Brain microvascular endothelial cell (primary cell): ENCODE results near the gene TPRN.

ENCODE experiments used
- DNase-seq: peaks from one replicate; pipeline ENCODE4 v3.0.0-alpha.2; 2020
- H3K27ac ChIP-seq: fragments of 250-450 bp; sonication (Bioruptor Pico); 2 replicates; pipeline ENCODE4 v1.5.1; 2020; ENCODE audit warnings: mild to moderate bottlenecking, moderate library complexity
- H3K27me3 ChIP-seq: fragments of 250-450 bp; sonication (Bioruptor Pico); replicated peaks from 2 replicates; pipeline ENCODE4 v1.5.1; 2020; ENCODE audit warnings: mild to moderate bottlenecking
- H3K36me3 ChIP-seq: fragments of 250-450 bp; sonication (Bioruptor Pico); replicated peaks from 2 replicates; pipeline ENCODE4 v1.5.1; 2020; ENCODE audit warnings: mild to moderate bottlenecking
- H3K4me3 ChIP-seq: 2 replicates; pipeline ENCODE4 v1.5.1; 2011; ENCODE audit warnings: low read depth, mild to moderate bottlenecking, control low read depth, low read length, moderate library complexity
- in situ Hi-C: cut with HindIII; loops from 2 replicates; pipeline ENCODE4 v1.10.0; 2017; ENCODE audit warnings: low sequenced_read_pairs, low pct_ligation_motif_present
- TF ChIP-seq, protein P1 (sequence below): IDR thresholded peaks from 2 replicates; pipeline ENCODE4 v1.5.1; 2011; ENCODE audit warnings: low read depth, mild to moderate bottlenecking, moderate library complexity, low read length, control low read depth, inconsistent platforms; ENCODE audit errors: missing control alignments

TPRN gene

DNA sequence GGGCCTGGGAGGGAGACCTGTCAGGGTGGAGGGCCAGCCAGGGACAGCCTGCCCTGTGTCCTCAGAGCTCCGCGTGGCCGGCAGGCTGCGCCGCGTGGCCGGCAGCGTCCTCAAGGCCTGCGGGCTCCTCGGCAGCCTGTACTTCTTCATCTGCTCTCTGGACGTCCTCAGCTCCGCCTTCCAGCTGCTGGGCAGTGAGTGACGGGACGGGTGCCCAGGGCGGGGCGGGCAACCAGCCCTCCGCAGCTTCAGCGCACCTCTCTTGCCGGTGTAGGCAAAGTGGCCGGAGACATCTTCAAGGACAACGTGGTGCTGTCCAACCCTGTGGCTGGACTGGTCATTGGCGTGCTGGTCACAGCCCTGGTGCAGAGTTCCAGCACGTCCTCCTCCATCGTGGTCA, 32.0 kb upstream of the TPRN start:
- in situ Hi-C loops = no loop called here
- H3K27me3 ChIP-seq = no peaks in the 10 kb centered on the region
- TF ChIP-seq, protein P1, sequence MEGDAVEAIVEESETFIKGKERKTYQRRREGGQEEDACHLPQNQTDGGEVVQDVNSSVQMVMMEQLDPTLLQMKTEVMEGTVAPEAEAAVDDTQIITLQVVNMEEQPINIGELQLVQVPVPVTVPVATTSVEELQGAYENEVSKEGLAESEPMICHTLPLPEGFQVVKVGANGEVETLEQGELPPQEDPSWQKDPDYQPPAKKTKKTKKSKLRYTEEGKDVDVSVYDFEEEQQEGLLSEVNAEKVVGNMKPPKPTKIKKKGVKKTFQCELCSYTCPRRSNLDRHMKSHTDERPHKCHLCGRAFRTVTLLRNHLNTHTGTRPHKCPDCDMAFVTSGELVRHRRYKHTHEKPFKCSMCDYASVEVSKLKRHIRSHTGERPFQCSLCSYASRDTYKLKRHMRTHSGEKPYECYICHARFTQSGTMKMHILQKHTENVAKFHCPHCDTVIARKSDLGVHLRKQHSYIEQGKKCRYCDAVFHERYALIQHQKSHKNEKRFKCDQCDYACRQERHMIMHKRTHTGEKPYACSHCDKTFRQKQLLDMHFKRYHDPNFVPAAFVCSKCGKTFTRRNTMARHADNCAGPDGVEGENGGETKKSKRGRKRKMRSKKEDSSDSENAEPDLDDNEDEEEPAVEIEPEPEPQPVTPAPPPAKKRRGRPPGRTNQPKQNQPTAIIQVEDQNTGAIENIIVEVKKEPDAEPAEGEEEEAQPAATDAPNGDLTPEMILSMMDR = no peak
- H3K4me3 ChIP-seq = no peak overlapping the region
- H3K36me3 ChIP-seq = no peaks in the 10 kb centered on the region
- no peak for DNase-seq
- H3K27ac ChIP-seq = no peak overlapping the region

- H3K27me3 ChIP-seq = no peaks in the 10 kb centered on the region
- TF ChIP-seq, protein P1 = no peak
- H3K36me3 ChIP-seq = no peaks in the 10 kb centered on the region
These were observed 31.6 kb upstream of the TPRN start for GRCh38 chr9:137232101-137232500.

GRCh38 chr9:137231372-137232039, 31.0 kb upstream of the TPRN start:
- Histone ChIP-seq H3K4me3 (no peak overlapping the region), H3K36me3 (no peaks in the 10 kb centered on the region), H3K27ac (no peak overlapping the region), H3K27me3 (no peaks in the 10 kb centered on the region)
- DNase-seq = no peak
- in situ Hi-C loops = no loop called here
- TF ChIP-seq, protein P1 = no peak

More at GRCh38 chr9:137232101-137232500, 31.6 kb upstream of the TPRN start:
- H3K27ac ChIP-seq = no peak overlapping the region
- H3K4me3 ChIP-seq = no peak overlapping the region
- DNase-seq = no peak
- in situ Hi-C loops = no loop called here

DNA sequence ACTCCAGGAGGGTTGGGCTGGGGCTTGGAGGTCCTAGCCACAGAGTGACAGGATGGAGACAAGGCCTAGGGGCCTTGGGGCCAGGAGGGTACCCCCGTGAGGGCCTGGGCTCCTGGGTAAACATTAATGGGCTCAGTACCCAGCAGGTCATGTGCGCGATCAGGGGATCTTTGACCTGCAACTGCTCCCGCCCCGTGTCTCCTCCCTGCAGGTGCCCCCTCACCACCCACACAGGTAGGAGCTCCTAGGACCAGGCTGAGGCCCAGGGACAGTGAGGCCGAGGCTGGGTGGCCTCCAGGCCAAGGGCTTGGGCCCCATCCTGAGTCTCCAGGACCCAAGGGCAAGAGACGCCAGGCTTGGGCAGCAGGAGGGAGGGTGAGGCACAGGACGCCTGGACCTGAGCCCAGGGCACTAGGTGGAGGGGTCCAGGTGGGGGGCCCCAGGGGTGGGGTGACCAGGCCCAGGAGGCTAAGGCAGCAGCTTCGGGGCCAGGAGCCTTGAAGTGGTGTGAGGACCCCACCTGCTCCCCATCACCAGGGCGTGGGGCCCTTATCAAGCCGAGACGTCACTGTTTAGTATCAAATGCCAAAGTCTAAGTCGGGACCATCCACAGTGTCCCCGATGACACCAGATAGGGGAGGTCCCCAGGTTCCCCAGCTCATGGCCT, 30.3 kb upstream of the TPRN start, which contains the start of gene SLC34A3:
SLC34A3 (plus strand) TSS at position 197 of the 667 bp plus-strand sequence. CDS start 802 bp downstream, outside the sequence.
- no peak within 1 kb of the TSS for H3K27ac ChIP-seq
- in situ Hi-C loops = no loop called here
- H3K4me3 ChIP-seq = no peak within 1 kb of the TSS
- TF ChIP-seq, protein P1 = no peak
- no peaks in the 10 kb centered on the region for H3K36me3 ChIP-seq
- DNase-seq = no peak
- H3K27me3 ChIP-seq = no peaks in the 10 kb centered on the region

- no peak overlapping the region for H3K4me3 ChIP-seq
- DNase-seq = no peak
- H3K27me3 ChIP-seq = no peaks in the 10 kb centered on the region
- TF ChIP-seq, protein P1 = no peak
- H3K27ac ChIP-seq = no peak overlapping the region
- H3K36me3 ChIP-seq = no peaks in the 10 kb centered on the region
- in situ Hi-C loops = no loop called here
These were observed 29.6 kb upstream of the TPRN start for GRCh38 chr9:137229903-137230704.
